Measurements from ENCODE around the gene EPN2. TPM values are rescaled to one million over a fixed set of nuclear protein-coding genes. Genes with fewer than 3 reads are reported as not detected.
"Not testable (repeated sequence)": the region's sequence is repeated elsewhere in the genome, so short reads cannot be mapped to it uniquely, and the experiment has no call there.

Gene EPN2
- total RNA-seq, 4 donors from 2014 or later = 18.9 to 31.8 (median 26.2) TPM

GRCh38 chr17:19348081-19348650 is 111.0 kb downstream of the EPN2 start:
- ATAC-seq = no peak
- Histone ChIP-seq H3K9me3 (no peaks in the 10 kb centered on the region), H3K4me3 (no peak overlapping the region), H3K27ac (no peak overlapping the region), H3K4me1 (peaks cover 22 to 27% of the 10 kb centered on the region in 2 donors), H3K36me3 (no peaks in the 10 kb centered on the region), H3K27me3 (no peaks in the 10 kb centered on the region)
- TF ChIP-seq POLR2A (IDR thresholded peaks at IDR 0.05) (no peak), CTCF (IDR thresholded peaks at IDR 0.05 in 4 of 5, conservative IDR thresholded peaks at IDR 0.05 in 1 of 5) (no peak)
- intact Hi-C loops (cut with DNase I; ENCODE audit: low total_unique reads) (loop anchor here (2.0 kb wide), 1 partner anchor 29 kb away; no protein-coding TSS in a partner anchor), in situ Hi-C loops (cut with MboI; ENCODE audit: low sequenced_read_pairs in 4 of 4) (no loop called here)
- no peak for DNase-seq

GRCh38 chr17:19348806-19349205 is 111.6 kb downstream of the EPN2 start:
- in situ Hi-C loops (cut with MboI; ENCODE audit: low sequenced_read_pairs in 4 of 4) (no loop called here), intact Hi-C loops (cut with DNase I; ENCODE audit: low total_unique reads) (loop anchor here (2.0 kb wide), 1 partner anchor 28 kb away; no protein-coding TSS in a partner anchor)
- Histone ChIP-seq H3K4me1 (peaks cover 22 to 25% of the 10 kb centered on the region in 2 donors), H3K27ac (no peak overlapping the region), H3K4me3 (no peak overlapping the region), H3K9me3 (no peaks in the 10 kb centered on the region), H3K27me3 (no peaks in the 10 kb centered on the region), H3K36me3 (no peaks in the 10 kb centered on the region)
- no peak for ATAC-seq
- DNase-seq = no peak
- TF ChIP-seq POLR2A (IDR thresholded peaks at IDR 0.05) (no peak), CTCF (IDR thresholded peaks at IDR 0.05 in 4 of 5, conservative IDR thresholded peaks at IDR 0.05 in 1 of 5) (no peak)

GRCh38 chr17:19353401-19353800 is 116.2 kb downstream of the EPN2 start:
- H3K9me3 ChIP-seq; ATAC-seq; H3K27ac ChIP-seq; DNase-seq; H3K4me3 ChIP-seq; H3K36me3 ChIP-seq; intact Hi-C loops (cut with DNase I; ENCODE audit: low total_unique reads); H3K27me3 ChIP-seq; H3K4me1 ChIP-seq: not testable (repeated sequence)
- in situ Hi-C loops (cut with MboI; ENCODE audit: low sequenced_read_pairs in 4 of 4) = loop anchor here (25.0 kb wide), 2 partner anchors 284 to 409 kb away; partner anchors contain the start of gene ALDH3A2 (in 1 of the 4)

- ATAC-seq (no peak), DNase-seq (no peak)
- Histone ChIP-seq H3K4me1 (no peaks in the 10 kb centered on the region), H3K4me3 (no peak overlapping the region), H3K27ac (no peak overlapping the region), H3K27me3 (no peaks in the 10 kb centered on the region), H3K9me3 (no peaks in the 10 kb centered on the region), H3K36me3 (no peaks in the 10 kb centered on the region)
- intact Hi-C loops (cut with DNase I; ENCODE audit: low total_unique reads) = no loop called here
- in situ Hi-C loops (cut with MboI; ENCODE audit: low sequenced_read_pairs in 4 of 4) = loop anchor here (25.0 kb wide), 2 partner anchors 283 to 408 kb away; partner anchors contain the start of gene ALDH3A2 (in 1 of the 4)
- TF ChIP-seq POLR2A (IDR thresholded peaks at IDR 0.05) (no peak), CTCF (IDR thresholded peaks at IDR 0.05 in 4 of 5, conservative IDR thresholded peaks at IDR 0.05 in 1 of 5) (no peak)
Observed at GRCh38 chr17:19354748-19355147, 117.6 kb downstream of the EPN2 start.

- Histone ChIP-seq H3K9me3 (no peaks in the 10 kb centered on the region), H3K4me3 (no peak overlapping the region), H3K36me3 (no peaks in the 10 kb centered on the region), H3K27me3 (no peaks in the 10 kb centered on the region), H3K27ac (no peak overlapping the region), H3K4me1 (peaks cover 4 to 5% of the 10 kb centered on the region in 2 donors)
- in situ Hi-C loops (cut with MboI; ENCODE audit: low sequenced_read_pairs in 4 of 4) (loop anchor here (25.0 kb wide), 2 partner anchors 280 to 405 kb away; partner anchors contain the start of gene ALDH3A2 (in 1 of the 4)), intact Hi-C loops (cut with DNase I; ENCODE audit: low total_unique reads) (no loop called here)
- no peak for DNase-seq
- TF ChIP-seq CTCF (IDR thresholded peaks at IDR 0.05 in 4 of 5, conservative IDR thresholded peaks at IDR 0.05 in 1 of 5) = no peak
- no peak for TF ChIP-seq POLR2A (IDR thresholded peaks at IDR 0.05)
- ATAC-seq = no peak
Observed at GRCh38 chr17:19357351-19357750, 120.2 kb downstream of the EPN2 start.
